ENCODE results near the gene TICAM2. TPM values are rescaled to one million over a fixed set of nuclear protein-coding genes. Genes with fewer than 3 reads are reported as not detected.

TICAM2 gene
- total and polyA plus RNA-seq, 2 donors (not counting 1 experiment from before 2014, with no cell fraction given) = 0.55 to 5.4 TPM

- H3K9me3 Mint-ChIP-seq (ENCODE audit: insufficient read depth) = no peaks in the 10 kb centered on the region
- Histone ChIP-seq H3K79me2 (ENCODE audit: control insufficient read depth, insufficient read depth, low read length) (peaks cover 45% of the 10 kb centered on the region), H2AFZ (ENCODE audit: insufficient read depth, low read depth, low read length, poor library complexity, severe bottlenecking) (no peak overlapping the region), H3K9me3 (ENCODE audit: control extremely low read depth in 1 of 3, control insufficient read depth in 2 of 3, insufficient read depth in 1 of 3, low read length in 2 of 3) (no peaks in the 10 kb centered on the region), H3K4me2 (replicated peaks; ENCODE audit: low read depth, low read length, poor library complexity, severe bottlenecking) (peak overlapping the region; percentile 17), H3K27me3 (replicated peaks in 1 of 4; ENCODE audit: control extremely low read depth in 1 of 4, control insufficient read depth in 3 of 4, insufficient read depth in 4 of 4, low read length in 3 of 4) (no peaks in the 10 kb centered on the region), H3K4me3 (ENCODE audit: control extremely low read depth in 1 of 5, extremely low read depth in 1 of 5, insufficient read depth in 1 of 5, low read depth in 2 of 5, low read length in 4 of 5) (no peak overlapping the region), H4K20me1 (ENCODE audit: control insufficient read depth, insufficient read depth, low read length, poor library complexity, severe bottlenecking) (no peaks in the 10 kb centered on the region), H3K4me1 (ENCODE audit: control insufficient read depth in 2 of 2, insufficient read depth in 2 of 2, low read length in 2 of 2) (peaks cover 38% of the 10 kb centered on the region in 2 donors), H3K27ac (ENCODE audit: low read length in 2 of 2) (peak overlapping the region in 1 of 2 donors; percentile 91), H3K9ac (ENCODE audit: low read length) (no peak overlapping the region), H3K36me3 (replicated peaks in 1 of 2; ENCODE audit: control extremely low read depth in 1 of 2, control insufficient read depth in 1 of 2, extremely low read depth in 1 of 2, insufficient read depth in 2 of 2, low read length in 1 of 2) (no peaks in the 10 kb centered on the region)
- ATAC-seq (ENCODE audit: low read depth) (no peak), DNase-seq (no peak)
- ChIA-PET POLR2A (no interaction called here), CTCF (interaction anchor here (0.6 to 1.2 kb wide), 5 partner anchors 8 to 499 kb away, joined by 3 to 6 read pairs (median 5); partner anchors contain the start of gene FEM1C)
- peak overlapping the region; percentile 65 for H3K4me3 Mint-ChIP-seq
- peak overlapping the region; percentile 78 for H3K27ac Mint-ChIP-seq
- WGBS (ENCODE audit: insufficient coverage) = 100% methylated on average over 1 of the region's 2 CpGs
- TF ChIP-seq EZH2 (IDR thresholded peaks at IDR 0.05; ENCODE audit: borderline replicate concordance, insufficient read depth, low read depth, low read length, poor library complexity, severe bottlenecking) (no peak), CTCF (IDR thresholded peaks at IDR 0.05) (no peak)
- H3K4me1 Mint-ChIP-seq = peaks cover 41% of the 10 kb centered on the region
- intact Hi-C loops (cut with micrococcal nuclease) = loop anchor here (2.0 kb wide), 2 partner anchors 21 to 55 kb away; partner anchors contain the start of gene FEM1C
- no peaks in the 10 kb centered on the region for H3K27me3 Mint-ChIP-seq
Measured at GRCh38 chr5:115599924-115600323, 2.4 kb downstream of the TICAM2 start.

- H3K4me1 ChIP-seq (ENCODE audit: control insufficient read depth in 2 of 2, insufficient read depth in 2 of 2, low read length in 2 of 2) = peaks cover 38% of the 10 kb centered on the region in 2 donors
- Mint-ChIP-seq H3K4me1 (peaks cover 43% of the 10 kb centered on the region), H3K9me3 (ENCODE audit: insufficient read depth) (no peaks in the 10 kb centered on the region), H3K4me3 (peak overlapping the region; percentile 32), H3K27ac (peak overlapping the region; percentile 78), H3K27me3 (no peaks in the 10 kb centered on the region)
- intact Hi-C loops (cut with micrococcal nuclease) = loop anchor here (2.0 kb wide), 1 partner anchor 21 kb away; no protein-coding TSS in a partner anchor
- H4K20me1 ChIP-seq (ENCODE audit: control insufficient read depth, insufficient read depth, low read length, poor library complexity, severe bottlenecking) = no peaks in the 10 kb centered on the region
- no peak overlapping the region for H3K9ac ChIP-seq (ENCODE audit: low read length)
- H3K36me3 ChIP-seq (replicated peaks in 1 of 2; ENCODE audit: control extremely low read depth in 1 of 2, control insufficient read depth in 1 of 2, extremely low read depth in 1 of 2, insufficient read depth in 2 of 2, low read length in 1 of 2) = no peaks in the 10 kb centered on the region
- DNase-seq (peak; percentile 46), ATAC-seq (ENCODE audit: low read depth) (peak; percentile 28)
- H3K27ac ChIP-seq (ENCODE audit: low read length in 2 of 2) = peak overlapping the region in 1 of 2 donors; percentile 91
- H3K79me2 ChIP-seq (ENCODE audit: control insufficient read depth, insufficient read depth, low read length) = peaks cover 49% of the 10 kb centered on the region
- no peak overlapping the region for H3K4me3 ChIP-seq (ENCODE audit: control extremely low read depth in 1 of 5, extremely low read depth in 1 of 5, insufficient read depth in 1 of 5, low read depth in 2 of 5, low read length in 4 of 5)
- H3K27me3 ChIP-seq (replicated peaks in 1 of 4; ENCODE audit: control extremely low read depth in 1 of 4, control insufficient read depth in 3 of 4, insufficient read depth in 4 of 4, low read length in 3 of 4) = no peaks in the 10 kb centered on the region
- no peak overlapping the region for H2AFZ ChIP-seq (ENCODE audit: insufficient read depth, low read depth, low read length, poor library complexity, severe bottlenecking)
- CTCF ChIA-PET = interaction anchor here (0.6 to 1.2 kb wide), 5 partner anchors 9 to 500 kb away, joined by 3 to 6 read pairs (median 5); partner anchors contain the start of gene FEM1C
- 50% methylated on average over 1 of the region's 1 CpG for WGBS (ENCODE audit: insufficient coverage)
- no peaks in the 10 kb centered on the region for H3K9me3 ChIP-seq (ENCODE audit: control extremely low read depth in 1 of 3, control insufficient read depth in 2 of 3, insufficient read depth in 1 of 3, low read length in 2 of 3)
- TF ChIP-seq EZH2 (IDR thresholded peaks at IDR 0.05; ENCODE audit: borderline replicate concordance, insufficient read depth, low read depth, low read length, poor library complexity, severe bottlenecking) = no peak
- TF ChIP-seq CTCF (IDR thresholded peaks at IDR 0.05) = no peak
- POLR2A ChIA-PET = no interaction called here
- H3K4me2 ChIP-seq (replicated peaks; ENCODE audit: low read depth, low read length, poor library complexity, severe bottlenecking) = peak overlapping the region; percentile 17
Measured at GRCh38 chr5:115599502-115599901, 2.8 kb downstream of the TICAM2 start.

All from B cell (primary cell).